Measurements from ENCODE around the gene MYL7. TPM values are rescaled to one million over a fixed set of nuclear protein-coding genes. Genes with fewer than 3 reads are reported as not detected.

MYL7 gene
- polyA plus RNA-seq, 6 donors from 2014 or later = not detected

DNA sequence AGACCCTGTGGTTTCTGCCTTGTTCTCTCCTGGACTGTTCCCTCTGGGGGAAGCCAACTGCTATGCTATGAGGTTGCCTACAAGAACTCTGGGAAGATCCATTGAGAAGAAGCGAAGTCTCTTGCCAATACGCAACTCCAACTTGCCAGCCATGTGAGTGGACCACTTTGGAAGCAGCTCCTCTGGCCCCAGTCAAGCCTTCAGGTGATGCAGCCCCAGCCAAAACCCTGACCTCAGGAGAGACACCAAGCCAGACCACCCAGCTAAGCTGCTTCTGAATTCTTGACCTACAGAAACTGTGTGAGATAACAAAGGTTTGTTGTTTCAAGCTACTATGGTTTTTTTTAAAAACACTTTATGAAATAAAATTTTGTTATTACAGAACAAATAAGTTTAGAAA is 20.2 kb upstream of the MYL7 start:
- peaks cover 0 to 9% (median 3%) of the 10 kb centered on the region in 7 donors for H3K9me3 Mint-ChIP-seq
- no peak for ATAC-seq (ENCODE audit: low read depth in 2 of 2)

DNA sequence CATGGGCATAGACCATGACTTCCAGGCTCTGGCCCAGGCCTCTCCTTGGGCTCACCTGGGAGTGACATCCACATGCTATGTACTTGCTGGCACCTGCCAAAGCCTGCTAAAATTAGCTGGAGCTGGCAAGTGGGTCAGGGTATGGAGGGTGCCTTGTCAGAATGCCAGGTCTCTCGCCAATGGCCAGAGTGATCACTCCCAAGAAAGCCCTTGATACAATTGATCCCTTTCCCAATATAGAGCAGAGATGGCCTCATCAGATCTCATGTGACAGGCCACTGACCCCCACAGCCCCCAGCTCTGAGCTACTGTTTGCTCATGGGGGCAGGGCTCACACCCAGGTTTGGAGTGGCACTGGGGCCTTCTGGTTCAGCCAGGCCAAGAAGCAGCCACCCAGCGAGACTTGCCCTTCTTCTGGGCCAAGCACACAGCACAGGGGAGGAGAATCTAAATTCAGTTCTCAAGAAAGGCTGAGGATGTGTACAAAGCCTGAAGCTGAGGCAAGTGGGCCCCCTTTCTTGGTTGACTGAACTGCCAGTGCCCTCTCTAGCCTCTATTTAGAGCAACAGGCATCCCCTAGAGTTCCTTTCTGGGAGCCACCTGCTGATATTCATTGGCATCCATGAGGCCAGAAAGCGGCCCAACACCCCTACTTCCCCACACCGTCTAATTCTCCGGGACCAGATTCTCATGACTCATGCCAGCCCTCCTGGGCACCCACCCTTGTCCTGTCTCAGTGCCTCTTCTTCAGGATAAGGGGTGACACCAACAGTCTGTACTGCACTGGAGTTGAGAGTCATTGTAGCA is 18.9 kb upstream of the MYL7 start:
- H3K27me3 Mint-ChIP-seq = no peaks in the 10 kb centered on the region
- H3K9me3 Mint-ChIP-seq = peaks cover 0 to 9% (median 3%) of the 10 kb centered on the region in 7 donors
- no peaks in the 10 kb centered on the region for H3K4me1 Mint-ChIP-seq
- no peak overlapping the region for H3K27ac Mint-ChIP-seq
- ATAC-seq (ENCODE audit: low read depth in 2 of 2) (no peak), DNase-seq (no peak)
- peaks cover 0 to 4% of the 10 kb centered on the region in 2 donors for H3K36me3 Mint-ChIP-seq
- no peak overlapping the region for H3K4me3 Mint-ChIP-seq

More for the DNA sequence above, 20.2 kb upstream of the MYL7 start:
- Mint-ChIP-seq H3K27me3 (no peaks in the 10 kb centered on the region), H3K36me3 (peaks cover 0 to 4% of the 10 kb centered on the region in 2 donors), H3K4me1 (no peaks in the 10 kb centered on the region), H3K27ac (no peak overlapping the region), H3K4me3 (peak overlapping the region in 1 of 8 donors; percentile 60)
- no peak for DNase-seq

DNA sequence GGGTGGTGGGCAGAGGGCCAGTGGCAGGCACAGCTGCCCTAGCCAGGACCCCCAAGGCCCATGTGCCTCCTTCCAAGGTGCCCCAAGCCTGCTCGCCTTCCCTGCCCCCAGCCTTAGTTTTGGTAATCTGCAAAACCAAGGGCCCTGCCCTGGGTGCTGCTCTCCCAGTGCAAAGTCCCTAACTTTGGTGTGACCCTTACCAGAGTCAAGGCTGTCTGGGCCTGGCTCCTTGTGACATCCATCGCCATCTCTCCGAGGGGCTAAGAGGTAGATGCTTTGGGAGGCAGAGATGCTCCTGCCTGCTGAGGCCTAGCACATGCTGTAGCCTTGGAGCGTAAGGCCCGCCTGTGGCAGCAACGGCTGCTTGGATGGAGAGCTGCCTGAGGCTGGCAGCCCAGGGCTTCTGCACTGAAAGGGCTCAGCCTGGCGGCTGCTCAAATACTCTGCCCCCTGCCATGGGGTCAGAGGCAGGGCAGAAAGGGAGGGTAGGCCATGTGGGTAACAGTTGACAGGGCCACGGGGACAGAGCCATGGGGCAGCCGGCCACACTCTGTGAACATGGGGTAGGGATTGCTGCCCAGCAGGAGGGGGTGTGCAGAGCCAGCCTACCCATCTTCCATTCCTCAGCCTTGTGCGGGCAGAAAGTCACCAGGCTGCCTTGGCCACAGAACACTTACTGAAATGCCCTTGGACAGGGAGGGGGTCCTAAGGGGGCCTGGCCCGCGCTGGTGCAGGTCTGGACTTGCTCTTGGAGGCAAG is 17.9 kb upstream of the MYL7 start:
- H3K4me3 Mint-ChIP-seq = no peak overlapping the region
- peaks cover 0 to 4% (median 0%) of the 10 kb centered on the region in 7 donors for H3K9me3 Mint-ChIP-seq
- no peak overlapping the region for H3K27ac Mint-ChIP-seq
- peaks cover 0 to 2% of the 10 kb centered on the region in 2 donors for H3K36me3 Mint-ChIP-seq
- ATAC-seq (ENCODE audit: low read depth in 2 of 2) (no peak), DNase-seq (no peak)
- H3K4me1 Mint-ChIP-seq = no peaks in the 10 kb centered on the region
- no peaks in the 10 kb centered on the region for H3K27me3 Mint-ChIP-seq

DNA sequence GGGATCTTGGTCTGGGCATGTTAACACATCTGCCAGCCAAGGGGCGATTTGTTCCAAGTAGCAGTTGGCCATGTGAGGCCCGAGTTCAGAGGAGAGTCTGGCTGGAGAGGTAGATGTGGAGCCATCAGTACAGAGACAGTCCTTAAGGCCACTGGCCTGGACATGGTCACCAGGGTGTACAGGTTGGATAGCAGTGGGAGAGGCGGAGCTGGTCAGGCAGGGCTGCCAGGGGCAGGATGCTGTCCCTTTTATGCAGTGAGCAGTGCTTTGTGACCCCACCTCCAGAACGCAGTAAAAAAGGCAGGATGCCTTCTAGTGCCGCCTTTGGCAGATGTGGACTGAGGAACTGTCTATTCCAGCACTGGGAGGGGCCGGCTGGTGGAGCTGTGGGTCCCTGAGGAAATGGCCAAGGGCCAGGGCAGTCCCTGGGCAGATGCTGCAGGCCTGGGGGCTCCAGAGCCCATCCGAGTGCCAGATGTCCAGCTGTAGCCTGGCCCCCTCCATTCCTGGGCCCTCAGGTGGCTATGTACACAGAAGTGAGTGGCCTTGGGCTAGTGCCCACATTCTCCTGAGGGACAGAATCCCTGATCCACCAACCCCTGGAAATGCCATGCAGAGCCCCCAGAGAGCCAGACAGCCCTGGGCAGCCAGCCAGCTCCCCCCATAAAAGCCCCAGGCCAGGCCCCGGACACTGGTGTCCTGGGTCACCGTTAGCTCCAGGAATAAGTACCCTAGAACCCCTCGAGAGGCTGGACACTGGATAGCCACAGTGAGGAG is 17.2 kb upstream of the MYL7 start:
- no peaks in the 10 kb centered on the region for H3K9me3 Mint-ChIP-seq
- ATAC-seq (ENCODE audit: low read depth in 2 of 2) (no peak), DNase-seq (no peak)
- no peaks in the 10 kb centered on the region for H3K36me3 Mint-ChIP-seq
- no peaks in the 10 kb centered on the region for H3K4me1 Mint-ChIP-seq
- no peaks in the 10 kb centered on the region for H3K27me3 Mint-ChIP-seq
- peak overlapping the region in 1 of 8 donors; percentile 66 for H3K4me3 Mint-ChIP-seq
- H3K27ac Mint-ChIP-seq = peak overlapping the region in 1 of 6 donors; percentile 54

DNA sequence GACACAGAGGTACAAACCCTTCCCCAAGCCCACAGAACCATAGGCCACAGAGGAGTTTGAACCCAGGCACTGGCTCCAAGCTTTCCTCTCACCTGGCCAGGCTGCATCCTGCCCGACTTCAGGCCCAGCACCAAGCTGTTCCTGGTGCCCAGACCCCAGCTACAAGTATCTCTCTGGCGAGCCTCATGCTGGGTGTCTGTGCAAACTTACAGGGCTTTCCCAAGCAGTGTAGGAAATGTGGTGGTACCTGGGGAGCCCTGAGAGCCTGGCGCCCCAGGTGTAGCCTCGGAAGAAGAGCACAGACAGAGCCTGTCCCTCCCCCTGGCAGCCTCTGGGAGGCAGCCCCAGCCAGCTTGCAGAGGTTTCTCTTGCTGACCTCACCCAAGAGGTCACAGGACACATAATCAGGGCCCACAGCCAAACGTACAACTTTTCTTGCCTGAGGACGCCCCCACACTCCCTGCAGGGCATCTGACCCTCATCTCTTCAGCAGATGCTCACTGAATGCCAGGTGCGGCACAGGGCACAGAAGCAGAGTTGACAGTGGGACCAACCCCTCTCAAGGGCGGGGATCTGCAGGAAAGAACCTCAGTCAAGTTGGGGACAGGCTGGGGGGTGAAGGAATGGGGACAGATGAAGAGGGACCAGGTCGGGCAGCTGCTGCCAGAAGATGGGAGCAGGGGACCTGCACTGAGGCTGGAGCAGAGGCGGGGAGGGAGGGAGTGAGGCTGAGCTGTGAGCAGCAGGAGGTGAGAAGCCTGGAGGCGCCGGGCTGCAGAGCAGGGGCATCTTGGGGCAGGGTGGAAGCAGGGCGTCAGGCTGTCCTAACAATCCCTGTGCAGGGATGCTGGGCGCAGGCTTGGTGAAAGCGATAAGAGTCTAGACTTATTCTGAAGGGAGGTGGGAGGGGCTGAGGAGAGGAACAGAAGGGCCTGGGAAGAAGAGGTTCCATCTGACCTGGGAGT is 16.3 kb upstream of the MYL7 start:
- no peaks in the 10 kb centered on the region for H3K27me3 Mint-ChIP-seq
- peak overlapping the region in 1 of 8 donors; percentile 66 for H3K4me3 Mint-ChIP-seq
- H3K9me3 Mint-ChIP-seq = no peaks in the 10 kb centered on the region
- ATAC-seq (ENCODE audit: low read depth in 2 of 2) (no peak), DNase-seq (no peak)
- no peaks in the 10 kb centered on the region for H3K36me3 Mint-ChIP-seq
- H3K27ac Mint-ChIP-seq = peak overlapping the region in 1 of 6 donors; percentile 26
- no peaks in the 10 kb centered on the region for H3K4me1 Mint-ChIP-seq

DNA sequence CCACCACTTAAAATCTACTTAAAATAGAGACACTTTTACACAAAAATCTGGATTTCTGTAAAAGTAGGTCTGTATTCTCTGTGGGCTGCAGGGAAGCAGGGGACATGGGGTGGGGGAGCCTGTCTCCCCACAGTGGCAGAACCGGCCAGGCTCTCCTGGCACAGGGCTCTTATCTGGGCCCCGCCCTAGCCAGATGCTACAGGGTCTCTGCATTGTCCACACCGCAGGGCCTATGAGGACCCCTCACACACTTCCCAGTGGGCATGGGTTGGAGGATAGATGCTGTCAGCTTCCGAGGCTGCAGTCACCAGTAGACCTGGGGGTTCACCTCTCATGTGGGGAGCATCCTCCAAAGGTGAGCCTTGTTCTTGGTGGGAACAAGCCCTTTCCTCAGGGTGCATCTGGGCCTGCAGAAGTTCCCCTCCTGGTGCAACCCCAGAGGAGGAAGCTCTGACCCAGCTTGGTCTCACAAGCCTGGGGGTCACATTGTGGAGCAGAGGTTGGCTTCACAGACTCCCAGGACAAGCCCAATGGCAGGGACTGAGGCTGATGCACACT is 15.4 kb upstream of the MYL7 start:
- ATAC-seq (ENCODE audit: low read depth in 2 of 2) = no peak
- no peak for DNase-seq
- no peaks in the 10 kb centered on the region for H3K36me3 Mint-ChIP-seq
- H3K27me3 Mint-ChIP-seq = no peaks in the 10 kb centered on the region
- H3K27ac Mint-ChIP-seq = no peak overlapping the region
- no peak overlapping the region for H3K4me3 Mint-ChIP-seq
- H3K9me3 Mint-ChIP-seq = no peaks in the 10 kb centered on the region
- H3K4me1 Mint-ChIP-seq = no peaks in the 10 kb centered on the region

DNA sequence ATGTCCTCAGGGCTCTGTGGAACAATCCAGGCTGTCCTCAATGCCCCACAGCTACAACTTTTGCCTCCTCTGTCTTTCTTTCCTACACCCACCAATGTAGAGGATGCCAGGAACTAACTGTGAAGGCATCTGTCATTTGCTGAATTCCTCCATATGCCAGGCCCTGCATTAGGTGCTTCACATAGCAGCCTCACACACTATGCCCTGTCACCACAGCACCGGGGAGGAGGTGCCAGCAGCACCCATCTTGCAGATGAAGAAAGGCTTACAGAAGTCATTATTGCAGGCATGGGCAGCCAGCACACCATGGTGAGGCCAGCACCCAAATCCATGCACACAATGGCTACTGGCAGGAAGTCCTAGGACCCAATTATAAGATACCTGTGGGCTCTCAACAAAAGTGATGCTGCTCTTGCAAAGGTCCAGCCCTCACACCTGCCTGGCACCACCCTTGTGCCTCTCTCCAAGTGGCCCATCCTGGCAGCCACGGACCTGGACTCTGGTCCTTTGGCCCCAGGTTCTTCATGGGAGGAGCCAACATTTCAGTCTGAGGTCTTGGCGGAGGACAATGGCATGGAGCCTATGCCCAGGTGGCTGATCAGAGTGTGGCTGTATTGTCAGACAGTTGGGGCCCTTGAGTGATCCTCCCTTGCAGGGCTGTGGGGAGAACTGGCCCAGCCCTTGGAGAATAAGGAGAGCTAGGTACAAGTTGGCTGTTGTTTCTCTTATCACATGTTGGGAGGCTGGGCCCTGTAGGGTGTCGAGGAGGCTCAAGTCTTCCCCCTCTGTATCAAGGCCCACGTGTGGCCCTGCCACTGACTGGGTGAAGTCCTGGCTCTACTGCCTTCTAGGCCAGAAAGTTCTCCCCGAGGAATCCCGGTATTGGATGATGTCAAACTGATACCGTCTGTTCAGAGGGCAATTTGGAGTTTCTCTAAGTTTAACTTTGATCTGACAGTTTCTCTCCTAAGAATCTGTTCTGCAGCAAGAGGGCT is 14.4 kb upstream of the MYL7 start:
- no peaks in the 10 kb centered on the region for H3K36me3 Mint-ChIP-seq
- peaks cover 0 to 3% (median under 1%) of the 10 kb centered on the region in 3 donors for H3K4me1 Mint-ChIP-seq
- H3K9me3 Mint-ChIP-seq = no peaks in the 10 kb centered on the region
- DNase-seq (no peak), ATAC-seq (ENCODE audit: low read depth in 2 of 2) (no peak)
- no peaks in the 10 kb centered on the region for H3K27me3 Mint-ChIP-seq
- no peak overlapping the region for H3K27ac Mint-ChIP-seq
- H3K4me3 Mint-ChIP-seq = no peak overlapping the region

DNA sequence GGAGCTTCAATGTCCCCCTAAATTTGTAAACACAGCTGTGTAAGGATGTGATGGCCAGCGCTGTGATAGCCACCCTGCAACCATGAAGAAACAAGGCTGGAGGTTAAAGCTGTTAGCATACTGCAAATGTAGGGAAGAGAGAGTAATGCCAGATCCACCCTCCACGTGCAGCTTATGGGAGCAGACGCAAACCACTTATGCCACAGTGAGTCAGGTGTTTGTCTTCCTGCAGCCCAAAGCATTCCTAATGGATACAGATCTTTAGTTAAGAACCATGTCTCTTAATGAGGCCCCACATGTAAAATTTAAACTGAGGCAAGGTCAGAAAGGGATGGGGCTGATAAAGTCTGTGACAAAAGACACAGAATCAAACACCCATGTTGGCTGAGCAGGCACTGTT is 13.6 kb upstream of the MYL7 start:
- H3K27ac Mint-ChIP-seq = no peak overlapping the region
- ATAC-seq (ENCODE audit: low read depth in 2 of 2) (no peak), DNase-seq (no peak)
- H3K36me3 Mint-ChIP-seq = no peaks in the 10 kb centered on the region
- peaks cover 0 to 6% (median 5%) of the 10 kb centered on the region in 3 donors for H3K4me1 Mint-ChIP-seq
- no peaks in the 10 kb centered on the region for H3K9me3 Mint-ChIP-seq
- H3K27me3 Mint-ChIP-seq = no peaks in the 10 kb centered on the region
- no peak overlapping the region for H3K4me3 Mint-ChIP-seq

DNA sequence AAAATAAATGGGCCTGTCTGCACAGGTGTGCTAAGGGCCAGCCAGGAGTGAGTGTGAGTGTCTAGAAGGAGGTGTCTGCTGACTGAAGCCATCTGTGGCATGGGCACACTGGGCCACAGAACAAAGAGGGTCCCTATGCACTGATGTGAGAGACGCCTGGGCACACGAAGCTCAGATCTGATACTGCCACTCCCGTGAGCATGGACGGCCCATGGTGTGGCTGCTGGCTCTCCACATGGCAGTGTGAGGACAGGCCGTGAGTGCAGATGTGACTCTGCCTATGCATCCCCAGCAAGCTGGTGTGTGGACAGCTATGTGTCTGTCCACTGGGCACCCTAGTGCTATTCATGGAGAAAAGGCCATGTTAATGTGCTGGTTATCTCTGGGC is 12.8 kb upstream of the MYL7 start:
- Mint-ChIP-seq H3K4me3 (no peak overlapping the region), H3K9me3 (no peaks in the 10 kb centered on the region), H3K36me3 (no peaks in the 10 kb centered on the region), H3K4me1 (peaks cover 0 to 6% (median 5%) of the 10 kb centered on the region in 3 donors), H3K27me3 (no peaks in the 10 kb centered on the region), H3K27ac (peak overlapping the region in 1 of 6 donors; percentile 33)
- DNase-seq (no peak), ATAC-seq (ENCODE audit: low read depth in 2 of 2) (no peak)

DNA sequence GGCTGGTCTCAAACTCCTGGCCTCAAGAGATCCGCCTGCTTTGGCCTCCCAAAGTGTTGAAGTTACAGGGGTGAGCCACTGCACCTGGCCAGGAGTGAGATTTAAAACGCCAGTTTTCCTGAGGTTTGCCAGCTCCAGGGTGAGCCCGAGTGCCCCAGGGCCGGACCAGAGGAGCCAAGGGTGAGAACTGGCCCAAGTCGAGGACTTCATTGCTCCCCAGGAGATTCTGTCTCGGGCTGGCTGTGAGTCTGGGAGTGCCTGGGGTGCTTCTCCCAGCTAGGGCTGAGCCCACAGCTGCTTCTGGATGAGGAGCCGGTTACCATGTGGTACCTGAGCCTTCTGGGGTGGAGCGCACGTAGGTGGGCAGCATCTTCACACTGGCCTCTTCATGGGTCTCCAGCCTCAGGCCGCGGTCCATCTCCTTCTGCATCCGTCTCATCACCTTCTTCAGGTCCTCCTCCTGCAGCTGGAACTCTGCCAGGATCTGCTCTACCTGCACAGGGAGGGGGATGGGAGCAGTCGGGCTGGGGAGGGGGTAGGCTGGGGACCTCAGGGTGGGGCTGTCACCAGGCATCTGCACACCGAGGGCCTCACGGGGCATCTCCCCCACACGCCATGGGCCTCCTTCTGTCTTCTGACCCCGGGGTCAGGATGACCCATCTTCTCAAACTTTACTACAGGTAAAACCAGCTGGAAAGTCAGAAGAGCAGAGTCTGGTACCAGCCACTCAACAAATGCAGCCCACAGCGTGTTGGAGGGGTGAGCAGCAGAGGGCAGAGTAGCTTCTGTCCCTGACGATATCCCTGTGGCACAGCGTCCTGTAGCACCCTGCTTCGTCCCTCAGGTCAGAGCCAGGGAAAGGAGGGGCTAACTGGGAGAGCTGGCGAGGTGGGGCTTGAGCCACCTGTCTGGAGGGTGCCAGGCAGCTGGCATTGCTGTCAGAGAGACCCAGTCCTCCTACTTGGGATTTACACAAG is 12.1 kb upstream of the MYL7 start:
- Mint-ChIP-seq H3K4me3 (no peak overlapping the region), H3K27me3 (no peaks in the 10 kb centered on the region), H3K9me3 (no peaks in the 10 kb centered on the region), H3K4me1 (peaks cover 0 to 6% (median 5%) of the 10 kb centered on the region in 3 donors), H3K27ac (no peak overlapping the region), H3K36me3 (no peaks in the 10 kb centered on the region)
- ATAC-seq (ENCODE audit: low read depth in 2 of 2) (no peak), DNase-seq (no peak)

DNA sequence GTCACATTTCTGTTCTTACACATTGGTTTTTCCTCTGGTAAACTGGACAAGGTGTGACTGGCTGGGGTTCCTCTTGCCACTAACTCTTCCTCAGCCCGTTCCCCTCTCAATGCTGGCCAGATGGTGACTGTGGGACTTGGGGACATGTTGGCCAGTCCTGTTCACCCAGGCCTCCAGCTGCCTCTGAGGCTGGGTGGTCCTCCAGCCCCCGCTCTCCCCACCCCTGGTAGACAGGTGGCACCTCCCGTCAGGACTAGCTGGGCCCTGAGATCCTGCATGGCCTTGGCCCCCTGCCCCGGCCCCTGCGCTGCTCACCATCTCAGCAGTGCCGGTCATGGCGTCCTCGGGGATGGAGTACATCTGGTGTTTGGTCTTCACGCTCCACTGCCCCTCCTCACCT is 10.8 kb upstream of the MYL7 start:
- DNase-seq = no peak
- H3K27me3 Mint-ChIP-seq = no peaks in the 10 kb centered on the region
- H3K4me3 Mint-ChIP-seq = no peak overlapping the region

More for the DNA sequence above, 10.8 kb upstream of the MYL7 start:
- H3K27ac Mint-ChIP-seq = no peak overlapping the region
- ATAC-seq (ENCODE audit: low read depth in 2 of 2) = no peak
- H3K4me1 Mint-ChIP-seq = peaks cover 0 to 6% (median 5%) of the 10 kb centered on the region in 3 donors
- H3K36me3 Mint-ChIP-seq = no peaks in the 10 kb centered on the region
- H3K9me3 Mint-ChIP-seq = no peaks in the 10 kb centered on the region

Data from naive B cell (primary cell).